HCT116 (cell line): ENCODE results near the gene SLCO2A1.

ENCODE experiments used
- EGR1 ChIP-seq: IDR thresholded peaks from 2 replicates; pipeline ENCODE4 v1.6.1; 2012; ENCODE audit warnings: low read depth
- EZH2 ChIP-seq: fragments of 200-600 bp; sonication (generic); IDR thresholded peaks from 2 replicates; pipeline ENCODE4 v1.6.1; 2017; ENCODE audit warnings: antibody characterized with exemption, mixed run types
- FOSL1 ChIP-seq: IDR thresholded peaks from 2 replicates; pipeline ENCODE4 v1.6.1; 2012; ENCODE audit warnings: low read depth
- POLR2A ChIP-seq: IDR thresholded peaks from 2 replicates; pipeline ENCODE4 v1.7.0; 2011; ENCODE audit warnings: borderline replicate concordance; ENCODE audit not compliant: insufficient read depth, insufficient read length; ENCODE audit errors: extremely low read depth
- RAD21 ChIP-seq: IDR thresholded peaks from 2 replicates; pipeline ENCODE4 v1.6.1; 2012; ENCODE audit warnings: low read depth, mild to moderate bottlenecking
- YY1 ChIP-seq: IDR thresholded peaks from 2 replicates; pipeline ENCODE4 v1.6.1; 2011; ENCODE audit warnings: low read length, low read depth, moderate library complexity, mild to moderate bottlenecking; ENCODE audit not compliant: insufficient replicate concordance; ENCODE audit errors: extremely low read depth
- ZNF274 ChIP-seq: fragments of 200-500 bp; sonication (Bioruptor generic); IDR thresholded peaks from 2 replicates; pipeline ENCODE4 v1.6.1; 2014; ENCODE audit warnings: mild to moderate bottlenecking, low read depth, low read length, inconsistent platforms
- TF ChIP-seq, protein P1 (sequence below), 3 experiments: fragments of 200-600 bp in 1 of 3; sonication (generic) in 1 of 3; IDR thresholded peaks in 2 of 3; conservative IDR thresholded peaks in 1 of 3; 2 replicates each; pipeline ENCODE4 v1.5.1; 2012 to 2017; ENCODE audit warnings: low read depth in 2 of 3, low read length in 2 of 3, antibody characterized with exemption in 1 of 3, borderline replicate concordance in 1 of 3, control low read depth in 1 of 3, mild to moderate bottlenecking in 1 of 3, mixed read lengths in 1 of 3, mixed run types in 1 of 3, moderate library complexity in 1 of 3; ENCODE audit not compliant: insufficient read depth in 1 of 3
- TF ChIP-seq, protein P2 (sequence below): IDR thresholded peaks from 2 replicates; pipeline ENCODE4 v1.6.1; 2011; ENCODE audit warnings: mild to moderate bottlenecking, low read length, moderate library complexity; ENCODE audit not compliant: insufficient replicate concordance; ENCODE audit errors: extremely low read depth

DNA sequence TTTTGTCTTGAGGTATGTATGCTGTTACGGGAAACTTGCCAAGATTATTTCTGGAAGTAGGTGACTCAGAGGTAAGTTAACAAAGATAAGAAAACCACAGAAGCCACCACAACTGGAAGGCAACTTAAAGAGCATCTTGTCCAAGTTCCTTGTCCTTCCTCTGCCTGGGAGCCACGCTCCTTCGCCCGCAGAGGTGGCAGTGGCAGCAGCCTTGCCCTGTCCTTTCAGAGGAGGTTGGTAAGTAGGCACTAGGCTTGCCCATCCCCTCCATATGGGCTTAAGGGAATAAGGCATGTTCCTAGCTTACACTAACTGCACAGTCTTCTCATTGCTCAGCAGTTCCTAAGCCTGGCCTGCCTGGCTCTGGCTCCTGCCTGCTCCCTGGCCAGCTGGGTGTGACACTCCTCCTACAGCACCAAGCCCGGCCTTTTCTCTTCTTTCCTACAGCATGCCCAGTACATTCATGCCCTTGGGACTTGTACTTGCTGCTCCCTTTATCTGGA is 86.0 kb downstream of the SLCO2A1 start:
- TF ChIP-seq, protein P1, sequence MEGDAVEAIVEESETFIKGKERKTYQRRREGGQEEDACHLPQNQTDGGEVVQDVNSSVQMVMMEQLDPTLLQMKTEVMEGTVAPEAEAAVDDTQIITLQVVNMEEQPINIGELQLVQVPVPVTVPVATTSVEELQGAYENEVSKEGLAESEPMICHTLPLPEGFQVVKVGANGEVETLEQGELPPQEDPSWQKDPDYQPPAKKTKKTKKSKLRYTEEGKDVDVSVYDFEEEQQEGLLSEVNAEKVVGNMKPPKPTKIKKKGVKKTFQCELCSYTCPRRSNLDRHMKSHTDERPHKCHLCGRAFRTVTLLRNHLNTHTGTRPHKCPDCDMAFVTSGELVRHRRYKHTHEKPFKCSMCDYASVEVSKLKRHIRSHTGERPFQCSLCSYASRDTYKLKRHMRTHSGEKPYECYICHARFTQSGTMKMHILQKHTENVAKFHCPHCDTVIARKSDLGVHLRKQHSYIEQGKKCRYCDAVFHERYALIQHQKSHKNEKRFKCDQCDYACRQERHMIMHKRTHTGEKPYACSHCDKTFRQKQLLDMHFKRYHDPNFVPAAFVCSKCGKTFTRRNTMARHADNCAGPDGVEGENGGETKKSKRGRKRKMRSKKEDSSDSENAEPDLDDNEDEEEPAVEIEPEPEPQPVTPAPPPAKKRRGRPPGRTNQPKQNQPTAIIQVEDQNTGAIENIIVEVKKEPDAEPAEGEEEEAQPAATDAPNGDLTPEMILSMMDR (IDR thresholded peaks at IDR 0.05 in 2 of 3, conservative IDR thresholded peaks at IDR 0.05 in 1 of 3; ENCODE audit: borderline replicate concordance in 1 of 3, insufficient read depth in 1 of 3, low read depth in 2 of 3, low read length in 2 of 3), result no peak
- TF ChIP-seq FOSL1, result peak; percentile 79
- TF ChIP-seq EGR1, result no peak
- no peak for TF ChIP-seq POLR2A
- no peak for TF ChIP-seq RAD21
- TF ChIP-seq, protein P2, sequence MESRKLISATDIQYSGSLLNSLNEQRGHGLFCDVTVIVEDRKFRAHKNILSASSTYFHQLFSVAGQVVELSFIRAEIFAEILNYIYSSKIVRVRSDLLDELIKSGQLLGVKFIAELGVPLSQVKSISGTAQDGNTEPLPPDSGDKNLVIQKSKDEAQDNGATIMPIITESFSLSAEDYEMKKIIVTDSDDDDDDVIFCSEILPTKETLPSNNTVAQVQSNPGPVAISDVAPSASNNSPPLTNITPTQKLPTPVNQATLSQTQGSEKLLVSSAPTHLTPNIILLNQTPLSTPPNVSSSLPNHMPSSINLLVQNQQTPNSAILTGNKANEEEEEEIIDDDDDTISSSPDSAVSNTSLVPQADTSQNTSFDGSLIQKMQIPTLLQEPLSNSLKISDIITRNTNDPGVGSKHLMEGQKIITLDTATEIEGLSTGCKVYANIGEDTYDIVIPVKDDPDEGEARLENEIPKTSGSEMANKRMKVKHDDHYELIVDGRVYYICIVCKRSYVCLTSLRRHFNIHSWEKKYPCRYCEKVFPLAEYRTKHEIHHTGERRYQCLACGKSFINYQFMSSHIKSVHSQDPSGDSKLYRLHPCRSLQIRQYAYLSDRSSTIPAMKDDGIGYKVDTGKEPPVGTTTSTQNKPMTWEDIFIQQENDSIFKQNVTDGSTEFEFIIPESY, result no peak
- no peak for TF ChIP-seq YY1
- TF ChIP-seq EZH2, result no peak
- TF ChIP-seq ZNF274, result no peak
